CD4-positive, alpha-beta T cell treated with Interleukin-6 at 100 ng/mL for 8 hours (primary cell): ENCODE measurements around the gene ZNF638.

Source experiments
- DNase-seq: peaks from one replicate; pipeline ENCODE4 v3.0.0-alpha.2; 2020; ENCODE audit warnings: mixed read lengths, low spot score

The ZNF638 gene

GRCh38 chr2:71469403-71470398 lies 138.1 kb downstream of the ZNF638 start:
- DNase-seq = no peak

- DNase-seq = no peak
These were observed 139.7 kb downstream of the ZNF638 start for GRCh38 chr2:71471276-71471675.

GRCh38 chr2:71472019-71472418 lies 140.4 kb downstream of the ZNF638 start:
- no peak for DNase-seq

GRCh38 chr2:71473346-71474031 lies 141.9 kb downstream of the ZNF638 start:
- DNase-seq = no peak

GRCh38 chr2:71474116-71474743 lies 142.6 kb downstream of the ZNF638 start:
- DNase-seq = no peak

GRCh38 chr2:71474744-71475397 lies 143.3 kb downstream of the ZNF638 start:
- no peak for DNase-seq

GRCh38 chr2:71476495-71476894 lies 144.9 kb downstream of the ZNF638 start:
- no peak for DNase-seq

- no peak for DNase-seq
These were observed 145.7 kb downstream of the ZNF638 start for GRCh38 chr2:71477231-71477691.

GRCh38 chr2:71478806-71479205 lies 147.2 kb downstream of the ZNF638 start:
- no peak for DNase-seq

GRCh38 chr2:71479261-71479660 lies 147.7 kb downstream of the ZNF638 start:
- no peak for DNase-seq

- DNase-seq = no peak
These were observed 149.5 kb downstream of the ZNF638 start for GRCh38 chr2:71481111-71481510.

- no peak for DNase-seq
These were observed 150.5 kb downstream of the ZNF638 start for GRCh38 chr2:71482055-71482454.

GRCh38 chr2:71483246-71483645 lies 151.7 kb downstream of the ZNF638 start:
- DNase-seq = no peak

- no peak for DNase-seq
These were observed 152.8 kb downstream of the ZNF638 start for GRCh38 chr2:71484354-71484753.
